Spinal cord (tissue), 10 donors: Measurements from ENCODE around the gene CDS2. TPM values are rescaled to one million over a fixed set of nuclear protein-coding genes. Genes with fewer than 3 reads are reported as not detected.

ENCODE experiments used
- DNase-seq, 6 donors: peaks; one replicate each; pipeline versions ENCODE4 v3.0.0 to v3.0.0-alpha.2; 2013 to 2015; ENCODE audit warnings: low spot score in 6 of 6, low read depth in 4 of 6
- H3K27ac ChIP-seq: one replicate; pipeline ENCODE4 v1.5.1; 2013; ENCODE audit warnings: low read depth, low read length, control low read depth
- H3K27me3 ChIP-seq: one replicate; pipeline ENCODE4 v1.6.1; 2013; ENCODE audit warnings: low read length; ENCODE audit not compliant: control insufficient read depth, insufficient read depth
- H3K36me3 ChIP-seq: one replicate; pipeline ENCODE4 v1.6.1; 2013; ENCODE audit warnings: low read length; ENCODE audit not compliant: control insufficient read depth, insufficient read depth
- H3K4me1 ChIP-seq: one replicate; pipeline ENCODE4 v1.6.1; 2013; ENCODE audit warnings: low read length; ENCODE audit not compliant: control insufficient read depth, insufficient read depth
- H3K4me3 ChIP-seq: one replicate; pipeline ENCODE4 v1.5.1; 2013; ENCODE audit warnings: low read depth, low read length, control low read depth
- H3K9me3 ChIP-seq: one replicate; pipeline ENCODE4 v1.6.1; 2013; ENCODE audit warnings: low read length; ENCODE audit not compliant: control insufficient read depth, insufficient read depth
- WGBS: methylation state at CpG from one replicate; pipeline ENCODE4 v1.1.5; 2013; ENCODE audit warnings: missing lambda C conversion rate; ENCODE audit not compliant: insufficient coverage; 5-methylcytosine and 5-hydroxymethylcytosine counted together
- polyA plus RNA-seq, 2 donors: library from polyadenylated mRNA; unstranded; fragments of 120-200 nt; gene quantifications; one replicate each; pipeline ENCODE4 v1.2.1, GENCODE V29; 2013; ENCODE audit not compliant: insufficient read length in 2 of 2
- total RNA-seq, 2 donors: library from RNA; depleted of rRNA in 1 of 2; stranded (reverse); fragments of 120-200 nt in 1 of 2; fragments of >200 nt in 1 of 2; gene quantifications; one replicate each; pipeline versions ENCODE4 v1.2.3 to v1.2.4, GENCODE V29; 2013 to 2014
- donor health status: healthy.

Gene CDS2
- total and polyA plus RNA-seq, 4 donors, result 38.9 to 103 (median 46.0) TPM

GRCh38 chr20:5197270-5197827 is 70.5 kb downstream of the CDS2 start:
- no peak overlapping the region for H3K27ac ChIP-seq
- H3K36me3 ChIP-seq, result peaks cover 40% of the 10 kb centered on the region
- no peaks in the 10 kb centered on the region for H3K9me3 ChIP-seq
- no peak for DNase-seq
- H3K27me3 ChIP-seq, result no peaks in the 10 kb centered on the region
- peaks cover 7% of the 10 kb centered on the region for H3K4me1 ChIP-seq
- 94% methylated on average over 7 of the region's 11 CpGs for WGBS
- H3K4me3 ChIP-seq, result no peak overlapping the region

GRCh38 chr20:5197847-5198650 is 71.2 kb downstream of the CDS2 start:
- no peak for DNase-seq
- Histone ChIP-seq H3K36me3 (peaks cover 39% of the 10 kb centered on the region), H3K9me3 (no peaks in the 10 kb centered on the region), H3K27ac (no peak overlapping the region), H3K27me3 (no peaks in the 10 kb centered on the region), H3K4me1 (peaks cover 7% of the 10 kb centered on the region), H3K4me3 (no peak overlapping the region)
- 90% methylated on average over 10 of the region's 10 CpGs for WGBS

DNA sequence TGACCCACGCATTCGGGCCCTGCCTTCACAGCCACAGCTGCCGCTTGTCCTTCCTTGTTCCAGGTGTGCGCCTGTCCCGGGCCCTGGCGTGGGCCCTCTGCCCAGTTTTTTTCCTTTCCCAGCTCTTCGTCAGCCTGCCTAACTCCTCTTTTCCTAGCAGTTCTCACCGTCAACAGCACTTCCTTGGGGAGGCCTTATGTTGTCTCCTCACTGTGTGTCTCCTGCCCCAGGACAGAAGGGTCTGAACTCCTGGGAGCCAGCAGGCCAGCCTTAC is 71.8 kb downstream of the CDS2 start:
- Histone ChIP-seq H3K27me3 (no peaks in the 10 kb centered on the region), H3K27ac (no peak overlapping the region), H3K4me1 (peaks cover 7% of the 10 kb centered on the region), H3K9me3 (no peaks in the 10 kb centered on the region), H3K36me3 (peaks cover 39% of the 10 kb centered on the region), H3K4me3 (no peak overlapping the region)
- WGBS, result 91% methylated on average over 8 of the region's 8 CpGs
- no peak for DNase-seq

GRCh38 chr20:5203380-5203779 is 76.6 kb downstream of the CDS2 start:
- Histone ChIP-seq H3K9me3 (no peaks in the 10 kb centered on the region), H3K4me3 (no peak overlapping the region), H3K27ac (no peak overlapping the region), H3K36me3 (peaks cover 19% of the 10 kb centered on the region), H3K27me3 (no peaks in the 10 kb centered on the region), H3K4me1 (peaks cover 3% of the 10 kb centered on the region)
- WGBS, result 80% methylated on average over 1 of the region's 4 CpGs
- no peak for DNase-seq

GRCh38 chr20:5205348-5206210 is 78.8 kb downstream of the CDS2 start:
- no peaks in the 10 kb centered on the region for H3K27me3 ChIP-seq

GRCh38 chr20:5207138-5207537 is 80.3 kb downstream of the CDS2 start:
- Histone ChIP-seq H3K4me1 (peaks cover 3% of the 10 kb centered on the region), H3K27ac (no peak overlapping the region), H3K27me3 (no peaks in the 10 kb centered on the region), H3K36me3 (peaks cover 12% of the 10 kb centered on the region), H3K4me3 (no peak overlapping the region), H3K9me3 (no peaks in the 10 kb centered on the region)
- DNase-seq, result no peak

More at GRCh38 chr20:5205348-5206210, 78.8 kb downstream of the CDS2 start:
- Histone ChIP-seq H3K36me3 (peaks cover 12% of the 10 kb centered on the region), H3K4me3 (no peak overlapping the region), H3K27ac (no peak overlapping the region), H3K4me1 (peaks cover 3% of the 10 kb centered on the region), H3K9me3 (no peaks in the 10 kb centered on the region)
- peak; percentile 22 to 95 (median 65) for DNase-seq
- 33% methylated on average over 2 of the region's 10 CpGs for WGBS

DNA sequence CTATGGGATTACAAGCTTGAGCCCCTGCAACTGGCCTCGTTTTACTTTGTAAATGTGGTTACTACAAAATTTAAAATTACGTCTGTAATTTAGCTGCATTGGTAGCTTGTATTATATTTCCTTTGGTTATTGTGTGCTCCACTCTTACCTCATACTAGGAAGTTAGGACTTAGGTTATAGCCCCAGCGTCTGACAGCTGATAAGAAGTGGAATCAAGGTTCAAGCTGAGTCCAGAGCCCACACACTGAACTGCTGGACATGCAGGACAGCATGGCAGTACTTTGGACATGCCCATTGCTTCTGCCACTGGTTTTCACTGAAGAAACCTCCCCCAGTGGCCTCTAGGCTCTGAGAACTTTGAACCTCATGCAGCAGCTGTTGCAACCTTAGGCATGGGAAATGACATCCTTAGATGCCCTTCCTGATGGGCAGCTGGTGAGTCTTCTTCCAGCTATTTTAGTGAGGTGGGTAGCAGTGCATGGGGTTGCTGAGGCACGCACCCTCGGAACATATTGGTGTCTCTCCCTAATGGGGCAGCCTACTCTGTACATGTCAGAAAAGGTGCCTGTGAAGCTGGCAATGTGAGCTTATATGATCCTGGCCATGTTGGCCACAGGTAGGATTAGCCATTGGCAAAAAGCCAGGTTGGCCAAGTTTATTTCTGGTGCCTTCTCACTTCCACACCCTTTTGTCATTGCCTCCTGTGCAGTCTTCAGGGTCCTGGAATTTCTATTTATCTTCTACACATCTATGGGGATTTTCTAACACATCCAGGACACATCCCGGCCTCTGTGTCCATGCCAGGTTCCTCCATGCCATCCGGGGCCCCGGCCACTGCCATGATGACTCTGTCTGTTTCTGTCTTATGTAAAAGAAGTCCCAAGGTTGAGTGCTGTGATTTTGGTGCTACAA is 85.3 kb downstream of the CDS2 start:
- DNase-seq, result no peak
- Histone ChIP-seq H3K4me1 (no peaks in the 10 kb centered on the region), H3K36me3 (no peaks in the 10 kb centered on the region), H3K27me3 (no peaks in the 10 kb centered on the region), H3K27ac (no peak overlapping the region), H3K9me3 (no peaks in the 10 kb centered on the region), H3K4me3 (no peak overlapping the region)
- WGBS, result 97% methylated on average over 5 of the region's 8 CpGs

DNA sequence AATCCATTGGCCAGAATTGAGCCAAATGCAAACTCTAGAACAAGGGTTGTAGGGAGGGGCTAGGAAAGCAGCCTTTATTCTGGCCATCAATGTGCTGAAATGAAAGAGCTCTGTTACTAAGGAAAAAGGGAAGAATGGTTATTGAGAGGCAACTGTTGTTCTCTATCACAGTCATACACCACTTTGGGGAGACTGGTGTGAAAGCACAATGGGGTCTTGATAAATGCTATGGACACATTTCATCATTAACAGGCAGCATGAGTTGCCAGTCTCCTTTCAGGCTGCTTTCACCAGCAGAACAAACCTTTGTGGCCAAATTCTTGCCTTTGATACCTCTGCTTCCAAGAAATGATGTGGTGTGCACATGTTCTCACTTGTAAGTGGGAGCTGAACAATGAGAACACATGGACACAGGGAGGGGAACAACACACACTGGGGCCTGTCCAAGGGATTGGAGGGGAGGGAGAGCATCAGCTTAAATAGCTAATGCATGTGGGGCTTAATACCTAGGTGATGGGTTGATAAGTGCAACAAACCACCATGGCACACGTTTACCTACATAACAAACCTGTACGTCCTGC is 86.2 kb downstream of the CDS2 start:
- Histone ChIP-seq H3K27ac (no peak overlapping the region), H3K36me3 (no peaks in the 10 kb centered on the region), H3K4me3 (no peak overlapping the region), H3K9me3 (no peaks in the 10 kb centered on the region), H3K4me1 (no peaks in the 10 kb centered on the region), H3K27me3 (no peaks in the 10 kb centered on the region)
- no CpG with 5 or more reads among the region's 2 CpGs for WGBS
- DNase-seq, result peak in 2 of 6 donors; percentile 21 to 67

DNA sequence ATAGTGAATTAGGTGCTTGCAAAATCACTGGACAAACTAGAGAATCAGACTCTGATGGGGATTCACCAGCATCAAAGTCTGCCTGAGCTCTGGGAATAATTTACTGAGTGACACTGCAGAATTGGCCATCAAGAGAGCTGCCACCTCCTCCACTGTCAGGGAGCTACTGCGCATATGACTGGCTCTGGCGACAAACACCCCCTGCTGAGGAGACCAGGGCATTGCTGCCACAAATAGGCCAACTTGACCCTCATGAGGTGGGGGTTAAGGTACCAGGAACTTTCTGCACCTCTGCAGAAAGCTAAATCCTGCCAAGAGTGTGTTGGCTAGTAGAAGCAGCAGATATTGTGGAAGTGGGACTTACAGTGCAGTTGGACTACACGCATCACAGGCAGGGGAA is 88.0 kb downstream of the CDS2 start:
- Histone ChIP-seq H3K9me3 (no peaks in the 10 kb centered on the region), H3K36me3 (no peaks in the 10 kb centered on the region), H3K27me3 (no peaks in the 10 kb centered on the region), H3K4me1 (no peaks in the 10 kb centered on the region), H3K4me3 (no peak overlapping the region), H3K27ac (no peak overlapping the region)
- 69% methylated on average over 3 of the region's 3 CpGs for WGBS
- no peak for DNase-seq
